NCI-H187 (cell line): ENCODE data around the gene C22orf39.
A peak's percentile ranks its signal among the peaks of the same experiment; 100 is the strongest.
"Not testable (repeated sequence)": the region's sequence is repeated elsewhere in the genome, so short reads cannot be mapped to it uniquely, and the experiment has no call there.

Source experiments
- DNase-seq, 2 experiments: peaks; one replicate each; lab custom pipeline; 2025; lab: John Stamatoyannopoulos, UW

C22orf39 gene

DNA sequence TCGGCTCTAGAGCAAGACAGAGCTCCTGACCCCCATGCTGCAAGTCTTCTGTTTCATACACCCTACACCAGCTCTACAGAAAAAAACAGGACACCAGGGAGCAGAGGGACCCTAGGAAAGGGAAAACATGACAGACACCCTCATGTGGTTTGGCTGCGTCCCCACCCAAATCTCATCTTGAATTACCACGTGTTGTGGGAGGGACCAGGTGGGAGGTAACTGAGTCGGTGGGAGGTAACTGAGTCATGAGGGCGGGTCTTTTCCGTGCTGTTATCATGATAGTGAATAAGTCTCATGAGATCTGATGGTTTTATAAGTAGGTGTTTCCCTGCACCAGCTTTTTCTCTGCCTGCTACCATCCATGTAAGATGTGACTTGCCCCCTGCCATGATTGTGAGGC is 6.6 kb upstream of the C22orf39 start:
- DNase-seq, result no peak

DNA sequence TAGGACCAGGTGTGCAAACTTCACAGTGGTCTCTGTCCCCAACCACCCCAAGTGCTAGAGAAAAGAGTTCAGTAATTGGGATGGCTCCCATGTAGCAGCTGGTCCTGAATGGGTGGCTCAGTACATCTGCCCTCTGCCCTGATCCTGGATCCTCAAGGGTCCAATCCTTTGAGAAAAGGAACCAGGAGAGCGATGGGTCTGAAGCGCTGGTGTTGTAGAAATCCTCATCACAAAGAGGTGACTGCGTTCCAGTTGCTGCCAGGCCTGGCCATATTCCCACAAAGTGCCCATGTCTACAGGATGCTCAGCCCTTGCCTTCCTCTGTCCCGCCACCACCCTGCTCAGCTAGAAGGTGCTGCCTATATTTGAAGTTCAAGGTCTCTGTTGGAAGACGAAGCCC is 6.2 kb upstream of the C22orf39 start:
- DNase-seq, result no peak

DNA sequence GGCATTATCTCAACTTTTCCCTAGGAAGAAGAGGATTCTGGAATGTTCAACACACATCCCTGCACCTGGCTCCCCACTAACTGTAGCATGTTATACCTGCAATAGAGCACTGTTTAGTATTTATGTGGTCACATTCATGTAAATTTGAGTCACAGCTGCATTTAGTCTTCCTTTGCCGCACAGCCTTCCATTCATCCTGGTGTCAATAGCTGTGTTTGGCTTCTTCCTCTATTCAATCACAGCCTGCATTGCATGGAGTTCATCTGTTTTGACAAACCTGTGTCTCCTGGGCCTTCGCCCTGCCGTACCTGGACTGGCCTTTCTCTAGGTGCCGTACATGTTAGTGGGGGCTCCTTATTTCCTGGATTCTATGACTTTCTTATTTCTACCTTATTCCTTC is 4.1 kb upstream of the C22orf39 start:
- no peak for DNase-seq

DNA sequence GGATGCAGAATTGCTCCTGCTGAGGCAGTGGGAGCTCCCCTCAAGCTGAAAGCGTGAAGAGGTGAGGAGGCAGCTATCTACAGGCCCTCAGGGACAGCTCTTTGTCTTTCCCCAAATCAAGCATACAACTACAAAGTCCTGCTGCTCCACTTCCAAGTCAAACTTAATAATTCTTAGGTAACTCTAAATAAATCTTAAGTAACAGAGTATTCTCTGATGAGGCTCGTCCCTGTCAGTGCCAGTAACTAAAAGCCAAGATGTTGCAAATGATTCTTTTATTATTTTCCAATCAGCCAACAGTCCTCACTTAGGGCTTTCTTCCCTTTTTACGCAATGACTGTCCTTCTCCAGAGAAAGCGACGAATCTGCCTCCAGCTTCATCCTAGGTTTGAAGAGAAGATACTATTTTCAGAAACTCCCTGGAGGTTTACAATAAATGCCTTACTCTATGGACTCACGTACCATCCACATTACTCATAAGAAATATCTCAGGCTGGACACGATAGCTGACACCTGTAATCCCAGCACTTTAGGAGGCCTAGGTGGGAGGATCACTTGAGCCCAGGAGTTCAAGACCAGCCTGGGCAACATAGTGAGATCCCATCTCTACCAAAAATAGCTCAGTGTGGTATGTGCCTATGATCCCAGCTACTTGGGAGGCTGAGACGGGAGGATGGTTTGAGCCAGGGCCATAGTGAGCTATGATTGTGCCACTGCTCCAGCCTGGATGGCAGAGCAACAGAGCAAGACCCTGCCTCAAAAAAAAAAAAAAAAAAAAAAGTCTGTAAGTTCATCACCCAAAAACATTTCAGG is 3.1 kb upstream of the C22orf39 start:
- no peak for DNase-seq

DNA sequence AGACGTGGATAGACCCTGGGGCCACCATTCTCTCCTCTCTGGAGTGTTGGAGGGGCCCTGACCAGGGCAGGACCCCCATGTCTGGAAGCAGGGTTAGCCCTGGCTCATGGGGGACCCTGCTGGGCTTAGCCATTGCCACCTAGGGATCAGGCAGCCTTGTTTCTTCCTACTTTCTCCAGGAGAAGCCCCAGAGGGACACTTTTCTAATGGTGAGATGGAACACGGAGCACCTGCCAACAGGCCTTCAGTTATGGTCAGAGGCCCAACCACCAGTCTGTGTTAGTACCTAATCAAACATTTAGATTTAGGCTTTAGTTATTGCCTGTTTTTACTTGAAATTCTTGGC is 1.9 kb upstream of the C22orf39 start:
- no peak for DNase-seq

DNA sequence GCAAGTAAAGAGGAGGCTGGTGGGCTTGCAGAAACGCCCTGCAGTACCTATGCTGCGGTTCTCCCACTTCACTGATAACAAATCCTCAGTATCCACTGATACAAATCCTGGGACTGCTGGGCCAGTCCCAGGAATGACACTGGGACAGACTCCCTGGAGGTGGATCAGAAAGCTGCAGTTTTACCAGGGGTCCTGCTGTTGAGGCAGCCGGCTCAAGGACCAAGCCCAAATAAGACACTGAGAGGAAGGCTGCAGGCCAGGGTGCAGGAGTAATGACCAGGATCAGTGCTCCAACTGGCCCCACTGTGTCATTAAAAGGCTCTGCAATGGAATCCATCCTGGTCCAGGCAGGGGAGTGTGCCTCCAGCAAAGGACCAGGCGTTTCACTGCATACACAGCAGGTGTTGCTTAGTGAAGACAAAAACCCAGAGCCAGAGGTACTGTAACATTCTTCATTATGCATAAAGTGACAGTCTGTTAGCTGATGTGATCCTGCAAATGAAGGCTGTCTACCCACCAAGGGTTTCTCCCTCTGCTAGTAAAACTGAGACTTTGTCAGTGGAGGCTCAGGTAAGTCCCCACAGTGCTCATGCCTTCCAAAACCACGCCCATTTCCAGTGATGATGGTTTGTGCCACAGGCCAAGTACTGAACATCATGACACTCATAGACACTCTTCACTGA is 1.4 kb upstream of the C22orf39 start:
- DNase-seq, result no peak

DNA sequence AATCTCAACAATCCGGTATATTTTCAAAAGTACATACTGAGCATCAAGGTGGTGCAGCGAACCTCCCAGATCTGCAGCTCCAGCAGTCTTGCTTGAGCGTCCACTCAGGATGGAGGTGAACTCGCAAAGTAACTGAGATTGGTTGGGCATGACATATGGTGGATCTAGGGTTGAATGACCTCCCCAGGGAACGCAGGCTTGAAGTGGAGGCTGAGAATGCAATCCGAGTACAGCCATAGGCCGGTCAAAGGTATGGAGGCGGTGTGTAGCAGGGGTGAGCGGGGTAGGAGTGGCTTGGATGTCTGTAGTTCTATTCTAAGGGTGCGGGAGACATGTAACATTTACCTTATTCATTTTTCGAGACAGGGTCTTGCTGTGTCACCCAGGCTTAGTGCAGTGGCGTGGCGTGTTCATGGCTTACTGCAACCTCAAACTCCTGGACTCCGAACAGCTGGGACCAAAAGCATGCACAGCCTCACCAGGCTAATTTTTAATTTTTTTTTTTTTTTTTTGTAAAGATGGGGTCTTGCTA is 631 bp upstream of the C22orf39 start:
- peak; percentile 75 to 85 for DNase-seq

DNA sequence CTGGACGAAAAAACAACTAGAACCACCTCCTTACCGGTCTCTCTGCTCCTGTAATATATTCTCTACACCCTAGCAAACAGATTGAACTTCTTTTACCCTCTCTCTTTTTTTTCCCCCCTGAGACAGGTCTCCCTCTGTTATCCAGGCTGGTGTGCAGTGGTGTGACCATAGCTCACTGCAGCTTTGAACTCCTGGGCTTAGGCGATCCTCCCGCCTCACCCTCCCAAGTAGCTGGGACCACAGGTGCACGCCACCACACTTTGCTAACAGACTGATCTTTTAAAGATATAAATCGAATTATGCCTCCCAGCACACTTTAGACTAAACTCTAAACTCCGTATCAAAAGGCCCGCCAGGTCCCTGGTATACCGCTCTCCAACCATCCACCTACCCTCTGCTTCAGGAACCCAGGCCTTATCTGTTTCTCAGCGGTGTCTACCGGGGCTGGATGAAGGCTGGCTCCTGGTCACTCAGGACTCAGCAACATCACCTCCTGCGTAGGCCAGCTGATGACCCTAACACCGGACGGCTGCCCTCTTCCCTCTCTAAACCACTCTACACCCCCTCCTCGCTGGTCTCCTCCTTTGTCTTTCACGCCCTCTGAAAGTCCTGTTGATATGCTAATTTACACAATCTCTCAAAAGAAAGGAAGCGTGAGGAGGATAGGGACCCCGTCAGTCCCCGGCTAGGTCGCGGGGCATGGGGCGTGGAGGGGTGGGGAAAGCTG is 745 bp downstream of the C22orf39 start:
- DNase-seq, result no peak

DNA sequence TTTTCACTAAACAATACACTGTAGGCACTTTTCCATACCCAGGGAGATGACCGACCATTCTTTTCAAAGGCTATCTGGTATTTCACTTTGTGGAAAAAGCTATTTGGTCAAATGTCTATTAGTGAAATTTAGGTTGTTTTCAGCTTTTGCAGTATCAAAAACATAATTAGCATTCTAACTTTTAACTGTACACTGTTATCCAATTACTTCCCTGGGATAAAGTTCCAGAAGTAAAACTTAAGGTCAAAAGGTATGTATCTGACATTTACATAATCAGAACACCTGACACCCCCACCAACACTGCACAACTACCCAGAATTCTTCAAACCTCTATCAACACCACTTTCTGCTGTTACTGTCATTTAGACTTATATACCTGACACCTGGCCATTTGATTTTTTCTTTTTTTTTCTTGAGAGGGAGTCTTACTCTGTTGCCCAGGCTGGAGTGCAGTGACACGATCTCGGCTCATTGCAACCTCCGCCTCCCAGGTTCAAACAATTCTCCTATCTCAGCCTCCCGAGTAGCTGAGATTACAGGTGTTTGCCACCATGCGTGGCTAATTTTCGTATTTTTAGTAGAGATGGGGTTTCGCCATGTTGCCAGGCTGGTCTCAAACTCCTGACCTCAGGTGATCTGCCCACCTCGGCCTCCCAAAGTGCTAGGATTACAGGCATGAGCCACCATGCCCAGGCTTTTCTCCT is 2.1 kb downstream of the C22orf39 start:
- DNase-seq, result not testable (repeated sequence)

DNA sequence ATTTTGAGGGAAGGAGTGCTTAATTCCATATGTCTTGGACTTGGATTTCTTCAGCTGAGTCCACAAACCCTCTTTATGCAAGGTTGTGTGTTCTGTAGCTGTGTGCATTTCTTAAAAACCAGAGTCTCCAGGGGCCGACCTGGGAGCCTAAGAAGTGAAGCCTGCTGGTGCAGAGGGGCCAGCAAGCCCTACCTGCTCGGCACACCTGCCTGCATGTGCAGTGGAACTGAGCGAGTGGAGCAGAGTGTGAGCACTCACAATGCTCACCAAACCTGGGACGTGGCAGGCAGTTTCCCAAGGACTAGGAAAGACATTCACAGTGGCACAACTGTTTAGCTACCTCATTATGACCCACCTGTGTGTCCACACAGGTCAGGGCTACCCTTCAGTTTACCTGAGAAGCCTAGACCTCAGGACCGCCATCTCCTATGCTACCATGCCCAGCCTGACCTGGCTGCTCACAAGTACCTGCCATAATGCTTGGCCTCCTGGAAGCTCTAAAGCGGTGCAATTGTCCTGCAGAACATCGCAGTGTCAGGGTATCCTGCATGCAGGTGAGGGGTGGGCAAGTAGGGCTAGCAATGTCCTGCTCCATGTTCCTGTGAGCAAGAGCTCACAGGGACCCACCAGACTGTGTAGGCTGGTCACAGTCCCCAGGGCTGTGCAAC is 3.8 kb downstream of the C22orf39 start:
- no peak for DNase-seq

DNA sequence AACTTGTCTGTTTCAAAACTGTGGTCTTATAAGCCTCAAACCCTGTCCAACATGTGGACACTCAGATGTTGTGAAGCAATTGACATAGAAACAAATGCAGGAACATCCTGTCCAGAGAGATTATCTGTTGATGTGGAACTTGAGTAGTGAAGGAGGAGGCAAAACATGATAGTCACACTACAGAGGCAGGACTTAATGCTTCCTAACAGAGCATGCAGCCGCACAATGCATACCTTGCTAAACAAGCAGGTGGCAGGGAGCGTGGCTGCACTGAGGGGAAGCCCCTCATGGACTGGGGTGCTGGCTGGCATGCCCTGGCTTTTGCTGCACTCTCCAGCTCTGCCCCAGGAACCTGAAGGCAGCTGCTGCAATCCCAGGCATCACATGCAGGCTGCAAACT is 5.3 kb downstream of the C22orf39 start:
- DNase-seq, result no peak

DNA sequence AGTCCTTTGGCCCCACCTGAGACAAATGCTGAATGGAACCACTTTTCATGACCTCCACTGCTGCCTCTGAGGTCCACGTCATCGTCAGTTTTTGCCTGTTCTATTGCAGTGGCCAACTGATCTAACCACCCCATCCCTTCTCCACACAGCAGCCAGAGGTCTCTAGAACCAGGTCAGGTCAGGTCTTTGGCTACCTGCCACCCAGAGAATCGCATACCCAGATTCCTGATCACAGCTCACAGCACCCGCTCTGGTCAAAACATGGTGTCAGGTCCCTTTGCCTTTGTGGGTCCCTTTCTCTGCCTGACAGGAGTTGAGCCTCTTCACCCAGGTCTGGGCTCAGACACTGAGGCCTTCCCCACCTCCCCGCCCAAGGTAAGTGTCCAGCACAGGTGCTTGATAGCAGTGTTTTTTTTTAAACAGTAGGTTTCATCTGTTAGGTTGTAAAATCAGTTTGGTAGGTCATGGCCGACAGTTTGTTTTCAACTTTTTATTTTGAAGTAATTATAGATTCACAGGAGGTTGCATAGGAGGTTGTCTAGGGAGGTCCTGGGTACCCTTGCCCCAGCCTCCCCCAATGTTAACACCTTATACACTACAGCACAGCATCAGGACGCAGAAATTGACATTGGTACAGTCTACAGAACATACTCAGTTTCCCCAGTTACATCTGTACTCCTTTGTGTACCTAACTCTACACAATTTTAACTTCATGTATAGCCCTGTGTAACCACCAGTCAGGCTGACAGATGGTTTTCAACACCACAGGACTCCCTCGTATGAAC is 6.9 kb downstream of the C22orf39 start:
- DNase-seq, result no peak

DNA sequence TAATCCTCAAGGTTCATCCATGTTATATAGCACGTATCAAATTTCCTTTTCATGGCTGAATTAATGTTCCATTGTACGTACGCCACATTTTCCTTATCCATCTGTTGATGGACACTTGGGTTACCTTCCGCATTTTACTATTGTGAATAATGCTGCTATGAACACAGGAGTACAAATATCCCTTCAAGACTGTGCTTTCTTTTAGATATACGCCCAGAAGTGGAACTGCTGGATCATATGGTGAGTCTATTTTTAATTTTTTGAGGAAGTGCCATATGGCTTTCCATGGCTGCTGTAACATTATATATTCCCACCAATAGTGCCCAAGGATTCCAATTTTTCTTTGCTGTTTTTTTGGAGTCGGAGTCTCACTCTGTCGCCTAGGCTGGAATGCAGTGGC is 9.2 kb downstream of the C22orf39 start:
- peak; percentile 4 to 6 for DNase-seq

DNA sequence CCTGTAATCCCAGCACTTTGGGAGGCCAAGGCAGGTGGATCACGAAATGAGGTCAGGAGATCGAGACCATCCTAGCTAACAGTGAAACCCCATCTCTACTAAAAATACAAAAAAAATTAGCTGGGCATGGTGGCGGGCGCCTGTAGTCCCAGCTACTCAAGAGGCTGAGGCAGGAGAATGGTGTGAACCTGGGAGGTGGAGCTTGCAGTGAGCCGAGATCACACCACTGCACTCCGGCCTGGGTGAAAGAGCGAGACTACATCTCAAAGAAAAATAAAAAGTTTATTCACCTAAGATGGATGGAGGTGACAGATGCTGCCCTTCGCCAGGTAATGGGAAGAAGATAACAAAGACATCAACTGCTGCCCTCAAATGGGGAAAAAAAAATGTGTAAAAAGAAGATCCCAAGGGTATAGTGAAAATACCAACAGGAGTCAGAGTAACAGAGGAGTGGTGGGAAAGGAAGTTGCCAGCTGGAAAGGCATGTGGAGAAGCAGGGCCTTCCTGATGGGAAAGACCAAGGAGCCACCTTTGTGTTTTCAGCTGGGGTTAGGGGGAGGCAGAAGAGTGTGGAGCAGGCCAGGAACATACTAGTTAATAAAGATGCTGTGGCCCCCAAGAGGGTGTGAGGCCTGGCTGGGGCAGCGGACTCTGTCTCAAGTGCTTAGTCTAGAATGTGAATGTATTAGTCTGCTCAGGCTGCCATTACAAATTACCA is 10.9 kb downstream of the C22orf39 start:
- not testable (repeated sequence) for DNase-seq

DNA sequence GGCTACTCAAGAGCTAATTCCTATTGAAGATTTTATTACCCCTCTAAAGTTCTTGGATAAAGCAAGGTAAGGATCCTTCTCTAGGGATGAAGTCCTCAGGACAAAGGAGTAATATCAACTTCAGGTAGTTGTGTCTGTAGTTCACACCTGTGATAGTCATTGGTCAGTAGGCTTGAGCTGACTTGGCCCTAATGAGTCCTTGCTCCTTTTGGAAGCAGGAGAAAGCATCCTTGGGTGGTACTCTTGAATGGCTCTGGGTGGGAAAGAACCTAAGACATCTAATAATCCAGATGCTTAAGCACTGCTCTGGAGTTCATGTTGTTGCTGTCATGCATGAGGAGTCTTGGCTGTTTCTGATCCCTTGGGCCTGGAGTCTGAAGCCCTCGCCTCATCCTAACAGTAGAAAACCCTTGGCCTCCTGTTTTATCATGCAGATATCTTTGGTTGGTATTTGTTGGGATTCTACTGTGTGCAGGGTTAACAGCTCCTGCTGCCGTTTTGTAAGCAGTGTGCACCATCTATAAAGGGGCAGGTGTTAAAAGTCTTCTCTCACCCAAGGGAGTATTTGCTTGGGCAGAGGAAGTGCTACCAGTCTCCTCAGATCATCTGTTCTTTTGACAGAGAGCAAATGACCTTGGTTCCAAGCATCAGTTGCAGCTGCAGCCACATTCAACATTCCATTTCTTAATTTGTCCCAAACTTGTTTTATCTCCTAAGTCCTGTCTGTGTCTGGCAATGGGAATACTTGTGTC is 12.5 kb downstream of the C22orf39 start:
- no peak for DNase-seq

DNA sequence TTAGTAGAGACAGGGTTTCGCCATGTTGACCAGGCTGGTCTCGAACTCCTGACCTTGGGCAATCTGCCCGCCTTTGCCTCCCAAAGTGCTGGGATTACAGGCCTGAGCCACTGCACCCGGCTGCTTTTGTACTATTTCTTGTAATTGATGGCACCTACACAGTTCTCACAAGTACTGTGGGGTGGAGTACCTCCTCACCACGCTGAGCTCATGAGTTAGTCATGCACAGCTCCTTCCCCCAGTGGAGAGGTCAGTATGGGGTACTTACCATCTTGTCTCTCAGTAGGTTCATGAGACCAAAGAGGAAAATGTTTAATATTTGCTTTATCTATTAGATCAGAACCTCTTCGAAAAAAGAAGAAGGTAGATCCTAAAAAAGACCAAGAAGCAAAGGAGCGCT is 13.1 kb downstream of the C22orf39 start:
- no peak for DNase-seq

DNA sequence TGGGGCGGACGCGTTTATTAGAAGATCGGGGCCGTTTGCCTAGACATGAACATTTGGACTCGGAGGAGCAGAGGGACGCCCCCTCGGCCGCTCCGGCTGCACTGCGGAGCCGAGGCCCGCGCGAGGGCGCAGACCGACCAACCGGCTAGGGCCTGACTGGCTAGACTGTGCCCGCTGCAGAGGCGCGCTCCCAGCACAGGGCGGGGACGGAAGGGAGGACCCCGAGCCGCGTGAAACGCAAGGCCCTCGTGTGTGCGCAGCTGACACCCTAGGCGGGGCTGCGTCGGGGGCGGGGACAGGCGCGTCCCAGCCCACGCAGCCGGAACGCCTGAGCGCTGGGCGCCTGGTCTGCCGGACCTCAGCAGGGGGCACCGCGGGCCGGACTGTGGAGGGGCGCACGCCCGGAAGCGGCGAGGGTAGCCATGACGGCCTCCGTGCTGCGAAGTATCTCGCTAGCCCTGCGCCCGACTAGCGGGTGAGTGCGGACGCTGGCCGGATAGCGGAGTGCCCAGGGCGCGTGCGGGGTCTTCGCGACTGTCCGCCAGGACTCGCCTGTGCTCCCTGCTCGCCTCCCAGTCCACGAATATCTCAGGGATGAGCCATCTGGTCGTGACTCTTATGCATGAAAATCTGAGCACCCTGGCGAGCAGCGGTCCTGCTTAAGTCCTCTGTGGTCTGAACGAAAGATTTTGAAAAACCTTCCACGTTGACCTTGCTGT is 15.2 kb downstream of the C22orf39 start, which contains the start of gene MRPL40:
TSS of gene MRPL40 (plus strand) at position 413 of the 719 bp plus-strand sequence. CDS start at position 423, 10 bp downstream.
- DNase-seq, result peak; percentile 51 to 76

DNA sequence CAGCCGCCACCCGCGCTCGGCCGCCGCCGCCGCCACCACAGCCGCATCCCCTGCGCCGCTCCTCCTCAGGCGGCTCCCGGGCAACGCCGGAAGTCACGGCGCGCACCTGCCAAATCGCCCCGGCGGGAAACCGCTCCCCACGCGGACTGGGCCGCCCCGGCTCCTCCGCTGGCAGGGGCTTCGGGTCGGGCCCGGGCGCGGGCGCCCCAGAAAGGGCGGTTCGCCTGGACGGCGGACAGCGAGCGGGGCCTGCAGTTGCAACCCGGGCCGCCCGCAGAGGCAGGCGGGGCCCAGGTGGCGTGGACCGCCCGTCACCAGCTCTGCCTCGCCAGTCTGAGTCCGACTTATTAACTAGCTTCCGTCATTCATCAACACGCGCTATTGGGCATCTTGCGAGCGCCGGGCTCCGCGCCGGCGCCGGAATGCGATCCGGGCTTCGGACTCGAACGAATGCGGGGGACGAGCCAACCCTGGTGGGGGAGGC is 15.8 kb downstream of the C22orf39 start, which contains the start of gene HIRA:
TSS of gene HIRA (minus strand) at position 85 of the 484 bp plus-strand sequence. CDS start 257 bp downstream, outside the sequence.
- DNase-seq, result peak; percentile 10 to 44
